ENCODE measurements around the gene NBAS. TPM values are rescaled to one million over a fixed set of nuclear protein-coding genes. Genes with fewer than 3 reads are reported as not detected.

NBAS gene
- total RNA-seq, 1 experiment from 2014 or later, result 44.2 TPM

DNA sequence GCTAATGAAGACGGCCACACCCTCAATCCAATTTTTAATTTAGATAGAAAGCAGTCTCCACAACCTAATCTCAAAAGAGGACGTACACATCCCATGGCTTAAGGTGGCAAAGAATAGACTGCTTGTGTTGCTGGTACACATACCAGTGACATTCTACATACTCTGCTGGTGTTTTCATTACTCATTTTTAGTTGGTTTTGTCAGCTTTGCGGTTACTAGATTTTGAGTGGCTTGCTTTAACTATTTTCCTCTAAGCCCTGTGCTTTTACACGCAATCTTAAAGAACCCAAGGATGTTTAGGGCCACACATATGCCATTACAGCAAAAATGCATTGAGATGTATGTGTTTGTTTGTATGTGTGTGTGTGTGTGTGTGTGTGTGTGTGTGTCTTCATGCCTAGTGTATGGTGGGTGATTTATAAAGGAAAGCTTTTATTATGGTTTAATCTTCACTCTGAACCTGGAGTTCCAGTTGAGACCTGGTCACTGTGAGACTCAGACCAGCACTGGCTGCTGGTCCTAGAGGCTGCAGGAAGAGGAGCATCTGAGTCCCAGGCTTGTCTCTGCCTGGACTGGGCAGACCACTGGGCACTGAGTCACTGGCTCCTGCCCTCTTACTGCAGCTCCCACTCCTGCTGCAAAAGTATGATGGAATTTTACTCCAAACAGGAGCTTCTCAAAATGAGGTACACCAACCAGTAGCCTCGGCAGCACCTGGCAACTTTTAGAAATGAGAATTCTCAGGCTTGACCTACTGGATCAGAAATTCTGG is 415.9 kb downstream of the NBAS start:
- no peaks in the 10 kb centered on the region for H3K27me3 ChIP-seq
- 0 out of 2 replicates have a peak, but pooled peaks cover 3% of the 10 kb centered on the region for H3K4me1 ChIP-seq
- no peak overlapping the region for H3K27ac ChIP-seq
- no peak overlapping the region for H3K4me3 ChIP-seq
- no peaks in the 10 kb centered on the region for H3K36me3 ChIP-seq
- no peak for DNase-seq
- H3K9me3 ChIP-seq (replicated peaks), result no peaks in the 10 kb centered on the region

- Histone ChIP-seq H3K4me1 (0 out of 2 replicates have a peak, but pooled peaks cover 3% of the 10 kb centered on the region), H3K4me3 (no peak overlapping the region; the same call in 1 of the 2 replicates), H3K9me3 (replicated peaks) (no peaks in the 10 kb centered on the region), H3K36me3 (no peaks in the 10 kb centered on the region), H3K27ac (no peak overlapping the region), H3K27me3 (no peaks in the 10 kb centered on the region)
- DNase-seq, result peak; percentile 49 to 67
These were observed 419.0 kb downstream of the NBAS start for GRCh38 chr2:15142069-15142689.

GRCh38 chr2:15141211-15141610 is 419.9 kb downstream of the NBAS start:
- DNase-seq, result no peak
- H3K4me1 ChIP-seq, result 0 out of 2 replicates have a peak, but pooled peaks cover 3% of the 10 kb centered on the region
- H3K27ac ChIP-seq, result no peak overlapping the region
- H3K36me3 ChIP-seq, result no peaks in the 10 kb centered on the region
- no peak overlapping the region for H3K4me3 ChIP-seq
- no peaks in the 10 kb centered on the region for H3K9me3 ChIP-seq (replicated peaks)
- H3K27me3 ChIP-seq, result no peaks in the 10 kb centered on the region

GRCh38 chr2:15136639-15137038 is 424.5 kb downstream of the NBAS start:
- Histone ChIP-seq H3K27me3 (no peaks in the 10 kb centered on the region), H3K4me1 (no peaks in the 10 kb centered on the region), H3K27ac (no peak overlapping the region), H3K9me3 (replicated peaks) (no peaks in the 10 kb centered on the region), H3K4me3 (no peak overlapping the region), H3K36me3 (no peaks in the 10 kb centered on the region)
- no peak for DNase-seq

DNA sequence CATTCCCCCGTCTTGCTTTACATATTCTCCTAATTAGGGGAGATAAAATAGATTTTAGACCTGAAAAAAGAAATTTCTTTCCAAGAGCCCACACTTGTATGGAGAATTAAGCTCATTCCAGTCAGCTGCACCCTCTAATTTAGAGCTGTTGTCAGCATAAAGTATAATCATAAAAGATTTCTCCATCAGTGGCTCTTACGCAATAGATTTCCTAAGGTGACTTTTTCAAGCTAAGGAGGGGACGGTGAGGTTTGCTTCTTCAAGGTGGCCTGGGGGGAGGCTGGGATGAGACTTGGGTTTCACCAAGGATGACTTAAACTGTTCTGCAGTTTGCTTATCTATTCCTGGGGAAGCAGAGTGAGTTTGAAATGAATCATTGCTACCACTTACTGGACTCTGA is 426.2 kb downstream of the NBAS start:
- Histone ChIP-seq H3K27ac (no peak overlapping the region), H3K27me3 (no peaks in the 10 kb centered on the region), H3K36me3 (no peaks in the 10 kb centered on the region), H3K4me3 (no peak overlapping the region), H3K4me1 (no peaks in the 10 kb centered on the region), H3K9me3 (replicated peaks) (no peaks in the 10 kb centered on the region)
- no peak for DNase-seq

DNA sequence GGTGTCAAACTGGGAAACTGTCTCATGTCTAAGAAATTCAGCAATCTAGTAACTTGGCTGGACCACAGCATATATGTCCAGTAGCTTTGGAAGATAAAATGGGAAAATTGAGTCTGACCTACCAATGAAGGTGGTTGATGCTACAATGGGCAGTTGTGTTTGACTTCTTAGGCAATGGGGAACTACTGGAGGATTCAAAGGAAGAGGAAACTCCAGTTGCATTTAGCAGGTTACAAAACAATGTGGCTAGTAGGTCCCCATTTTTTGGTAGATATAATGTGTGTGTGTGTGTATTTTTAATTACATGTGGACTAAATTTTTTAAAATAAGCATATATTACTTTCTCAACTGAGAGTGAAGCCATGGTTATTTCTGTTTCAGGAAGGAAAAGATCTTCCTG is 427.7 kb downstream of the NBAS start:
- no peak for DNase-seq
- no peaks in the 10 kb centered on the region for H3K27me3 ChIP-seq
- no peaks in the 10 kb centered on the region for H3K9me3 ChIP-seq (replicated peaks)
- no peaks in the 10 kb centered on the region for H3K4me1 ChIP-seq
- H3K36me3 ChIP-seq, result no peaks in the 10 kb centered on the region
- no peak overlapping the region for H3K27ac ChIP-seq
- H3K4me3 ChIP-seq, result no peak overlapping the region

GRCh38 chr2:15128846-15129245 is 432.3 kb downstream of the NBAS start:
- Histone ChIP-seq H3K9me3 (replicated peaks) (no peaks in the 10 kb centered on the region), H3K36me3 (no peaks in the 10 kb centered on the region), H3K4me3 (no peak overlapping the region), H3K27me3 (no peaks in the 10 kb centered on the region), H3K27ac (no peak overlapping the region), H3K4me1 (no peaks in the 10 kb centered on the region)
- no peak for DNase-seq

- Histone ChIP-seq H3K4me1 (no peaks in the 10 kb centered on the region), H3K4me3 (no peak overlapping the region), H3K9me3 (replicated peaks) (no peaks in the 10 kb centered on the region), H3K27ac (no peak overlapping the region), H3K36me3 (no peaks in the 10 kb centered on the region), H3K27me3 (no peaks in the 10 kb centered on the region)
- peak in 1 of 2 experiments; percentile 34 for DNase-seq
These were observed 433.3 kb downstream of the NBAS start for GRCh38 chr2:15127876-15128275.

DNA sequence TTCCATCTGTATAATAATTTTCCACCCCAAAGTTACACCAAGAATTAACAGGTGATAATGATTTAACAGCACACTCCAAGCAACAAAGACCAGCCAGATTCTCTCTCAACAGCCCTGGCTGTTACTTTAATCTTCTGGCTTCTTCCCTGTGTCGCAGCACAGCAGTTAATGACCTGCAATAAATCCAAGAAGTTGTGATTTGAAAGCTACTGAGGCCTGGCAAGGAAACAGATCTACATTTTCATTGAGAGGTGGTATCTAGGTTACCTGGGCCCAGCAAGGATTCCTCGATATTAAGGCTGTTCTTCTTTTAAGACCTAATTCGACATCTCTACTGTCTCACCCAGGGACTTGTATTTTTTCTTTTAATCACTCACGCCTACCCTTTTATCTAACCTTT is 433.8 kb downstream of the NBAS start:
- H3K27ac ChIP-seq, result no peak overlapping the region
- no peak overlapping the region for H3K4me3 ChIP-seq
- no peaks in the 10 kb centered on the region for H3K36me3 ChIP-seq
- H3K4me1 ChIP-seq, result no peaks in the 10 kb centered on the region
- DNase-seq, result no peak
- H3K27me3 ChIP-seq, result no peaks in the 10 kb centered on the region
- H3K9me3 ChIP-seq (replicated peaks), result no peaks in the 10 kb centered on the region

DNA sequence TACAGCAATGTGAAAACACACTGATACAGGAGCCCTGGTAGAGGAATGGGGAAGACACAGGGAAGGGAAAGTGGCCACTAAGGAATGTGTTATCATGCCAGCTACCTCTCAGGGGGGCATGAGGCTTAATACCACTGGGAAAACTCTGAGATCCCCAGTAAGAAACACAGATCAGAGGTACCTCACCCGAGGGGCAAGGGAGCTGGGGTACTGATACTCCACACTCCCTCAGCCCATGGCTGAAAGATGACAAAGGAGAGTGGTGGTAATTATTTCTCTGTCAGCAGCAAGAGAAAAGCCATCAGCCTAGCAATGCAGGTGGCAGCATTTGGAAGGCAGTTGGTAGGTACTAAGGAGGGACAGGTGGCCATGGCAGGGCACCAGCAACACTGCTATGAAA is 434.8 kb downstream of the NBAS start:
- Histone ChIP-seq H3K4me1 (no peaks in the 10 kb centered on the region), H3K36me3 (no peaks in the 10 kb centered on the region), H3K27ac (no peak overlapping the region), H3K9me3 (replicated peaks) (no peaks in the 10 kb centered on the region), H3K27me3 (no peaks in the 10 kb centered on the region), H3K4me3 (no peak overlapping the region)
- DNase-seq, result no peak

GRCh38 chr2:15122915-15123314 is 438.2 kb downstream of the NBAS start:
- DNase-seq, result no peak
- Histone ChIP-seq H3K9me3 (replicated peaks) (no peaks in the 10 kb centered on the region), H3K4me1 (no peaks in the 10 kb centered on the region), H3K36me3 (no peaks in the 10 kb centered on the region), H3K27ac (no peak overlapping the region), H3K4me3 (no peak overlapping the region), H3K27me3 (no peaks in the 10 kb centered on the region)

- H3K9me3 ChIP-seq (replicated peaks), result no peaks in the 10 kb centered on the region
- H3K36me3 ChIP-seq, result no peaks in the 10 kb centered on the region
- no peak overlapping the region for H3K27ac ChIP-seq
- H3K4me1 ChIP-seq, result no peaks in the 10 kb centered on the region
- no peak for DNase-seq
- no peaks in the 10 kb centered on the region for H3K27me3 ChIP-seq
- no peak overlapping the region for H3K4me3 ChIP-seq
These were observed 440.5 kb downstream of the NBAS start for GRCh38 chr2:15120631-15121030.

DNA sequence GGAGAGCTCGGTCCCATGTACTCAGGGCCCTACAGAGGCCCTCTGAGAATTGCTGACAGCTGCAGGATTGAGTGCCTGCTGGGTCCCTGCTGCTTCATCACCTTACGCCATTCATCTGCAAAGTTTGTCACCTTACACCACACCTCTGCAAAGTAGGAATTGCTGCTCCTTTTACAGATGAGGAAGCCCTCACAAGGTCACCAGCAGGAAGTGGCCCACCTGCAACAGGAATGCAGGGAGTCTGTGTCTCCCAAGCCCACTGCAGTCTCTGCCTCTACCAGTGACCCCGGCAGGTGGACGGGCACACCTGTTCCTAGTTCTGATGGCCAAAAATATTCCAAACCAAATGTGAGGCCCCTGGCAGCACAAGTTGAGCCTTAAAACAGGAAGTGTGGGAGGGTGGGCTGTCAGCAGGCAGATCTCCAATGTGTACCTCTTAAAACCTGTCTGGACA is 441.4 kb downstream of the NBAS start:
- no peaks in the 10 kb centered on the region for H3K9me3 ChIP-seq (replicated peaks)
- no peaks in the 10 kb centered on the region for H3K27me3 ChIP-seq
- DNase-seq, result no peak
- H3K4me1 ChIP-seq, result no peaks in the 10 kb centered on the region
- no peak overlapping the region for H3K4me3 ChIP-seq
- no peaks in the 10 kb centered on the region for H3K36me3 ChIP-seq
- H3K27ac ChIP-seq, result no peak overlapping the region

GRCh38 chr2:15117409-15118050 is 443.6 kb downstream of the NBAS start:
- Histone ChIP-seq H3K9me3 (replicated peaks) (no peaks in the 10 kb centered on the region), H3K4me3 (no peak overlapping the region), H3K4me1 (no peaks in the 10 kb centered on the region), H3K36me3 (no peaks in the 10 kb centered on the region), H3K27ac (no peak overlapping the region), H3K27me3 (no peaks in the 10 kb centered on the region)
- DNase-seq, result no peak
